ENCODE measurements around the gene U2AF2.

The U2AF2 gene

DNA sequence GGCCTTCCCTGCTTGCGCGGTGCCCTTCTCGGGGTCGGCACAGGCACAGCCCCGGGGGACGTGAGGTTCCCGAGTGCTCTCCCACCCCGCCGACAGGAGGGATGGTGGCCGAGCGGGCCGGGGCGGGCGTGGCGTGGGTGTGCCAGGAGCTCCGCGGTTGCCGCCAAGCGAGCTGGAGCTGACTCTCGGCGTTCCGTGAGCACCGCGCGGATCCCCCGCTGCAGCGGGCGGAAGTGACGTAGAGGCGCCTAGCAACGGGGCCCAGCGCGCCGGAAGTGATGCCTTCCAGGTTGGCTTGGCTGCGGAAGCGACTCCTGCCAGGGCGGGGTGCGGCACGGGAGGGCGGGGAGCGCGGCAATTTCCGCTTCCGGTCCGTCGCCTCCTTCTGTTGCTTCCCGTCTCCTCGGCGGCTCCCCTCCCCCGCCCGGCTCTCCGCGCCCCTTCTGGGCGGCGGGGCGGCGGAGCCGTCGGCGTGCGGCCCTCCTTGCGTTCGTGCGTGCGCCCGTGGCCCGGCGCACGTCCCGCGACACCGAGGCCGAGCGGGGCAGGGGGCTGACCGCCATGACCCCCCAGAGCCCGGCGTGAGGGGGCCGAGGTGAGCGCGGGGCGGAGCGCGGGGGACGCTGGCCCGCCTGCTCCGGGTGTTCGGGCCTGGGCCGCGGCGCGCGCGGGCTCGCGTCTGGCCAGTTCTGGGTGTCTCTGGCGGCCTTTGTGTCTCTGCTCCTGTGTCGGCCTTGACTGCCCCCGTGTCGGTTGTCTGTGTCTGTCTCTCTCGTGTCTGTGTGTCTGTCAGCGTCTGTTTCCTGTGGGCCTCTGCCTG lies 20.2 kb downstream of the U2AF2 start, which contains the start of gene EPN1 (continued):
- no peak for TF ChIP-seq ZNF670 (tag by site-specific recombination; IDR thresholded peaks at IDR 0.05; ENCODE audit: low read depth)
- peak; percentile 89; the same call in 1 of the 2 replicates for TF ChIP-seq ZFP37 (tag by site-specific recombination; IDR thresholded peaks at IDR 0.05)
- TF ChIP-seq ZNF629 (tag by site-specific recombination; IDR thresholded peaks at IDR 0.05): peak; percentile 93
- TF ChIP-seq, protein P1, sequence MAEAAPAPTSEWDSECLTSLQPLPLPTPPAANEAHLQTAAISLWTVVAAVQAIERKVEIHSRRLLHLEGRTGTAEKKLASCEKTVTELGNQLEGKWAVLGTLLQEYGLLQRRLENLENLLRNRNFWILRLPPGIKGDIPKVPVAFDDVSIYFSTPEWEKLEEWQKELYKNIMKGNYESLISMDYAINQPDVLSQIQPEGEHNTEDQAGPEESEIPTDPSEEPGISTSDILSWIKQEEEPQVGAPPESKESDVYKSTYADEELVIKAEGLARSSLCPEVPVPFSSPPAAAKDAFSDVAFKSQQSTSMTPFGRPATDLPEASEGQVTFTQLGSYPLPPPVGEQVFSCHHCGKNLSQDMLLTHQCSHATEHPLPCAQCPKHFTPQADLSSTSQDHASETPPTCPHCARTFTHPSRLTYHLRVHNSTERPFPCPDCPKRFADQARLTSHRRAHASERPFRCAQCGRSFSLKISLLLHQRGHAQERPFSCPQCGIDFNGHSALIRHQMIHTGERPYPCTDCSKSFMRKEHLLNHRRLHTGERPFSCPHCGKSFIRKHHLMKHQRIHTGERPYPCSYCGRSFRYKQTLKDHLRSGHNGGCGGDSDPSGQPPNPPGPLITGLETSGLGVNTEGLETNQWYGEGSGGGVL (tag by site-specific recombination; IDR thresholded peaks at IDR 0.05): 0 out of 2 replicates have a peak, but pooled peaks have one; percentile 18
- TF ChIP-seq ZNF24 (tag by site-specific recombination; IDR thresholded peaks at IDR 0.05): peak; percentile 42; the same call in 1 of the 2 replicates
- TF ChIP-seq ZEB2 (tag by site-specific recombination; IDR thresholded peaks at IDR 0.05): peak; percentile 78
- TF ChIP-seq, protein P2, sequence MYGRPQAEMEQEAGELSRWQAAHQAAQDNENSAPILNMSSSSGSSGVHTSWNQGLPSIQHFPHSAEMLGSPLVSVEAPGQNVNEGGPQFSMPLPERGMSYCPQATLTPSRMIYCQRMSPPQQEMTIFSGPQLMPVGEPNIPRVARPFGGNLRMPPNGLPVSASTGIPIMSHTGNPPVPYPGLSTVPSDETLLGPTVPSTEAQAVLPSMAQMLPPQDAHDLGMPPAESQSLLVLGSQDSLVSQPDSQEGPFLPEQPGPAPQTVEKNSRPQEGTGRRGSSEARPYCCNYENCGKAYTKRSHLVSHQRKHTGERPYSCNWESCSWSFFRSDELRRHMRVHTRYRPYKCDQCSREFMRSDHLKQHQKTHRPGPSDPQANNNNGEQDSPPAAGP (tag by site-specific recombination; IDR thresholded peaks at IDR 0.05): peak; percentile 65; the same call in 1 of the 2 replicates
- no peak for TF ChIP-seq ZNF114 (tag by site-specific recombination; IDR thresholded peaks at IDR 0.05)
- TF ChIP-seq ZNF549 (tag by site-specific recombination; IDR thresholded peaks at IDR 0.05): no peak; the same call in 1 of the 2 replicates
- peak; percentile 87 for TF ChIP-seq KLF8 (tag by site-specific recombination; IDR thresholded peaks at IDR 0.05)
- TF ChIP-seq ZSCAN30 (tag by site-specific recombination; IDR thresholded peaks at IDR 0.05): peak; percentile 42; the same call in 1 of the 2 replicates
- peak; percentile 89; the same call in 1 of the 2 replicates for TF ChIP-seq KLF1 (tag by site-specific recombination; IDR thresholded peaks at IDR 0.05)
- TF ChIP-seq, protein P3, sequence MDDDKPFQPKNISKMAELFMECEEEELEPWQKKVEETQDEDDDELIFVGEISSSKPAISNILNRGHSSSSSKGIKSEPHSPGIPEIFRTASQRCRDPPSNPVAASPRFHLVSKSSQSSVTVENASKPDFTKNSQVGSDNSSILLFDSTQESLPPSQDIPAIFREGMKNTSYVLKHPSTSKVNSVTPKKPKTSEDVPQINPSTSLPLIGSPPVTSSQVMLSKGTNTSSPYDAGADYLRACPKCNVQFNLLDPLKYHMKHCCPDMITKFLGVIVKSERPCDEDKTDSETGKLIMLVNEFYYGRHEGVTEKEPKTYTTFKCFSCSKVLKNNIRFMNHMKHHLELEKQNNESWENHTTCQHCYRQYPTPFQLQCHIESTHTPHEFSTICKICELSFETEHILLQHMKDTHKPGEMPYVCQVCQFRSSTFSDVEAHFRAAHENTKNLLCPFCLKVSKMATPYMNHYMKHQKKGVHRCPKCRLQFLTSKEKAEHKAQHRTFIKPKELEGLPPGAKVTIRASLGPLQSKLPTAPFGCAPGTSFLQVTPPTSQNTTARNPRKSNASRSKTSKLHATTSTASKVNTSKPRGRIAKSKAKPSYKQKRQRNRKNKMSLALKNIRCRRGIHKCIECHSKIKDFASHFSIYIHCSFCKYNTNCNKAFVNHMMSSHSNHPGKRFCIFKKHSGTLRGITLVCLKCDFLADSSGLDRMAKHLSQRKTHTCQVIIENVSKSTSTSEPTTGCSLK (tag by site-specific recombination; IDR thresholded peaks at IDR 0.05): no peak
- TF ChIP-seq ZNF341 (tag by site-specific recombination; IDR thresholded peaks at IDR 0.05; ENCODE audit: low read depth): peak; percentile 55; the same call in 1 of the 2 replicates
- no peak for TF ChIP-seq ZNF174 (tag by site-specific recombination; IDR thresholded peaks at IDR 0.05)
- no peak for TF ChIP-seq ZNF571 (tag by site-specific recombination; IDR thresholded peaks at IDR 0.05)
- TF ChIP-seq ZNF391 (tag by site-specific recombination; IDR thresholded peaks at IDR 0.05; ENCODE audit: borderline replicate concordance, low read depth): 0 out of 2 replicates have a peak, but pooled peaks have one; percentile 58
- TF ChIP-seq ZNF311 (tag by site-specific recombination; IDR thresholded peaks at IDR 0.05; ENCODE audit: borderline replicate concordance): no peak
- 0 out of 2 replicates have a peak, but pooled peaks have one; percentile 24 for TF ChIP-seq ZNF596 (tag by site-specific recombination; IDR thresholded peaks at IDR 0.05)
- TF ChIP-seq ZNF112 (tag by site-specific recombination; IDR thresholded peaks at IDR 0.05): no peak
- TF ChIP-seq KLF7 (tag by site-specific recombination; IDR thresholded peaks at IDR 0.05; ENCODE audit: borderline replicate concordance): peak; percentile 62; the same call in 1 of the 2 replicates
- no peak for TF ChIP-seq ZNF426 (tag by site-specific recombination; IDR thresholded peaks at IDR 0.05)
- TF ChIP-seq, protein P4, sequence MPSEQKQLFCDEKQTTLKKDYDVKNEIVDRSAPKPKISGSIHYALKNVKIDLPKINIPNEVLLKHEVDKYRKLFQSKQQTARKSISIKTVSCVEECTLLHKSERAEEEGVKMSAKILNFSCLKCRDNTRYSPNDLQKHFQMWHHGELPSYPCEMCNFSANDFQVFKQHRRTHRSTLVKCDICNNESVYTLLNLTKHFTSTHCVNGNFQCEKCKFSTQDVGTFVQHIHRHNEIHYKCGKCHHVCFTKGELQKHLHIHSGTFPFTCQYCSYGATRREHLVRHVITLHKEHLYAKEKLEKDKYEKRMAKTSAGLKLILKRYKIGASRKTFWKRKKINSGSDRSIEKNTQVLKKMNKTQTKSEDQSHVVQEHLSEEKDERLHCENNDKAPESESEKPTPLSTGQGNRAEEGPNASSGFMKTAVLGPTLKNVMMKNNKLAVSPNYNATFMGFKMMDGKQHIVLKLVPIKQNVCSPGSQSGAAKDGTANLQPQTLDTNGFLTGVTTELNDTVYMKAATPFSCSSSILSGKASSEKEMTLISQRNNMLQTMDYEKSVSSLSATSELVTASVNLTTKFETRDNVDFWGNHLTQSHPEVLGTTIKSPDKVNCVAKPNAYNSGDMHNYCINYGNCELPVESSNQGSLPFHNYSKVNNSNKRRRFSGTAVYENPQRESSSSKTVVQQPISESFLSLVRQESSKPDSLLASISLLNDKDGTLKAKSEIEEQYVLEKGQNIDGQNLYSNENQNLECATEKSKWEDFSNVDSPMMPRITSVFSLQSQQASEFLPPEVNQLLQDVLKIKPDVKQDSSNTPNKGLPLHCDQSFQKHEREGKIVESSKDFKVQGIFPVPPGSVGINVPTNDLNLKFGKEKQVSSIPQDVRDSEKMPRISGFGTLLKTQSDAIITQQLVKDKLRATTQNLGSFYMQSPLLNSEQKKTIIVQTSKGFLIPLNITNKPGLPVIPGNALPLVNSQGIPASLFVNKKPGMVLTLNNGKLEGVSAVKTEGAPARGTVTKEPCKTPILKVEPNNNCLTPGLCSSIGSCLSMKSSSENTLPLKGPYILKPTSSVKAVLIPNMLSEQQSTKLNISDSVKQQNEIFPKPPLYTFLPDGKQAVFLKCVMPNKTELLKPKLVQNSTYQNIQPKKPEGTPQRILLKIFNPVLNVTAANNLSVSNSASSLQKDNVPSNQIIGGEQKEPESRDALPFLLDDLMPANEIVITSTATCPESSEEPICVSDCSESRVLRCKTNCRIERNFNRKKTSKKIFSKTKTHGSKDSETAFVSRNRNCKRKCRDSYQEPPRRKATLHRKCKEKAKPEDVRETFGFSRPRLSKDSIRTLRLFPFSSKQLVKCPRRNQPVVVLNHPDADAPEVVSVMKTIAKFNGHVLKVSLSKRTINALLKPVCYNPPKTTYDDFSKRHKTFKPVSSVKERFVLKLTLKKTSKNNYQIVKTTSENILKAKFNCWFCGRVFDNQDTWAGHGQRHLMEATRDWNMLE (tag by site-specific recombination; conservative IDR thresholded peaks at IDR 0.05; ENCODE audit: low read depth): peak; percentile 91
- TF ChIP-seq ZNF239 (tag by site-specific recombination; IDR thresholded peaks at IDR 0.05): no peak

All from HEK293 (cell line).